ENCODE measurements around the gene KBTBD13. TPM values are rescaled to one million over a fixed set of nuclear protein-coding genes. Genes with fewer than 3 reads are reported as not detected.

The KBTBD13 gene
- total RNA-seq, 2 donors from 2014 or later, result 2.6 to 4.4 TPM

DNA sequence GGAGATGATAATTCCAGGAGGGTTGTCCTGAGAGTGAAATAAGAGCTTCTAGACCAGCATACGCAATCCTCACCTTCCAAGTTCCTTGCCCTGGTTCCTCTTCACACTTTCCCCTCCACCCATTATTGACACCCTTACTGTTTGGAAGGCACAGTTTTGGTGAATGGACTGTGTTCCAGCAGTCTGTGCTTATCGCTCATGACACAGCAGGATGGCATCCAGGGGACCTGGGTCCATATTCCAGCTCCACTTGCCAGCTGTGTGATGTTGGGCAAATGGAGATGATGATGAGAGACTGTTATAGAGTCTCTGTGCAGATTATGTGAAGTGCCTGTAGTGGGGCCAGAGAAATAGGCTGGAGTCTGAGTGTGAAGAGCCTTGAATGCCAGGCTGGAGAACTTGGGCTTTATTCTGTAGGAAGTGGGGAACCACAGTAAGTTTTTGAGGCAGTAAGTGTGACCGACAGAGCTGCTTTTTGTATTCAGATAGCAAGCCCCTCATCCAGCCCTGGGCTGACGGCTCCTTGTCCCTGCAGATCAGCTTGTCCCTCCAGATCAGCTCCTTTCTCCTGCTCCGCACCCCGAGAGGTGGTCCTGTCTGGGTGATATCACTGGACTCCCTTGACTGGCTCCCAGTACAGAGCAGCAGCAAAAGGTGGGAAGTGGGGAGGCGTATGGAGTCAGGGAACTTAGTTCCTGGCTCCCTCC, 8.1 kb downstream of the KBTBD13 start:
- no peaks in the 10 kb centered on the region for H3K9me3 ChIP-seq
- TF ChIP-seq, protein P1, sequence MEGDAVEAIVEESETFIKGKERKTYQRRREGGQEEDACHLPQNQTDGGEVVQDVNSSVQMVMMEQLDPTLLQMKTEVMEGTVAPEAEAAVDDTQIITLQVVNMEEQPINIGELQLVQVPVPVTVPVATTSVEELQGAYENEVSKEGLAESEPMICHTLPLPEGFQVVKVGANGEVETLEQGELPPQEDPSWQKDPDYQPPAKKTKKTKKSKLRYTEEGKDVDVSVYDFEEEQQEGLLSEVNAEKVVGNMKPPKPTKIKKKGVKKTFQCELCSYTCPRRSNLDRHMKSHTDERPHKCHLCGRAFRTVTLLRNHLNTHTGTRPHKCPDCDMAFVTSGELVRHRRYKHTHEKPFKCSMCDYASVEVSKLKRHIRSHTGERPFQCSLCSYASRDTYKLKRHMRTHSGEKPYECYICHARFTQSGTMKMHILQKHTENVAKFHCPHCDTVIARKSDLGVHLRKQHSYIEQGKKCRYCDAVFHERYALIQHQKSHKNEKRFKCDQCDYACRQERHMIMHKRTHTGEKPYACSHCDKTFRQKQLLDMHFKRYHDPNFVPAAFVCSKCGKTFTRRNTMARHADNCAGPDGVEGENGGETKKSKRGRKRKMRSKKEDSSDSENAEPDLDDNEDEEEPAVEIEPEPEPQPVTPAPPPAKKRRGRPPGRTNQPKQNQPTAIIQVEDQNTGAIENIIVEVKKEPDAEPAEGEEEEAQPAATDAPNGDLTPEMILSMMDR (IDR thresholded peaks at IDR 0.05), result no peak
- peak overlapping the region; percentile 80 to 98 for H3K27ac ChIP-seq
- DNase-seq (ENCODE audit: low spot score), result no peak
- no peaks in the 10 kb centered on the region for H3K27me3 ChIP-seq
- H3K36me3 ChIP-seq, result no peaks in the 10 kb centered on the region
- H3K4me3 ChIP-seq, result no peak overlapping the region
- peaks cover 0 to 85% of the 10 kb centered on the region in 2 donors for H3K4me1 ChIP-seq

DNA sequence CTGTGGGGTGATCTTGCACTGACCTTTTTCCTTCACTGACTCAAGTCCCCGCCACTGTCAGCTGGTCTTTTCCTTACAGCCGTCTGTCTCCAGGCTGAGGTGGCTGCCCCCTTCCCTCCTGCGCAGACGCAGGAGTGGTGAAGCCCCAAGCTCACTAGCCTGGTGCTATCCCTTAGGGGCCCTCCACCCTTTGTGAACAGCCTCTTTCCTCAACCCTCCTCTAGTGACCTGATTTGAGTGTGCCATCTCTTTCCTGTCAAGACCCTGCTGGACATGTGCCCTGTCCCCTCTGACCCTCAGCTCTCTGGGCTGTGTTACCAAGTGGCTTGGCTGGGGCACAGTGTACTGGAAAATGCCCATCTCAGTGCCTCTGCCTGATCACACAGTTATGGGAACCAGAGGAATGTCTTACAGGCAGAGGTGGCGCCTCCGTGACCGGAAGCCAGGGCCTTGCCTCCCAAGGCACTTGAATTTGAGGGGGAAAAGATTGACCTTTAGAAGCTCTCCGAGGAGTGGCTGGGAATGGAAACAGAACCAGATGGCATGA, 8.7 kb downstream of the KBTBD13 start:
- no peak for DNase-seq (ENCODE audit: low spot score)
- Histone ChIP-seq H3K4me1 (peaks cover 0 to 92% of the 10 kb centered on the region in 2 donors), H3K9me3 (no peaks in the 10 kb centered on the region), H3K27ac (peak overlapping the region; percentile 80 to 98), H3K4me3 (no peak overlapping the region), H3K27me3 (no peaks in the 10 kb centered on the region), H3K36me3 (no peaks in the 10 kb centered on the region)
- TF ChIP-seq, protein P1 (IDR thresholded peaks at IDR 0.05), result no peak

DNA sequence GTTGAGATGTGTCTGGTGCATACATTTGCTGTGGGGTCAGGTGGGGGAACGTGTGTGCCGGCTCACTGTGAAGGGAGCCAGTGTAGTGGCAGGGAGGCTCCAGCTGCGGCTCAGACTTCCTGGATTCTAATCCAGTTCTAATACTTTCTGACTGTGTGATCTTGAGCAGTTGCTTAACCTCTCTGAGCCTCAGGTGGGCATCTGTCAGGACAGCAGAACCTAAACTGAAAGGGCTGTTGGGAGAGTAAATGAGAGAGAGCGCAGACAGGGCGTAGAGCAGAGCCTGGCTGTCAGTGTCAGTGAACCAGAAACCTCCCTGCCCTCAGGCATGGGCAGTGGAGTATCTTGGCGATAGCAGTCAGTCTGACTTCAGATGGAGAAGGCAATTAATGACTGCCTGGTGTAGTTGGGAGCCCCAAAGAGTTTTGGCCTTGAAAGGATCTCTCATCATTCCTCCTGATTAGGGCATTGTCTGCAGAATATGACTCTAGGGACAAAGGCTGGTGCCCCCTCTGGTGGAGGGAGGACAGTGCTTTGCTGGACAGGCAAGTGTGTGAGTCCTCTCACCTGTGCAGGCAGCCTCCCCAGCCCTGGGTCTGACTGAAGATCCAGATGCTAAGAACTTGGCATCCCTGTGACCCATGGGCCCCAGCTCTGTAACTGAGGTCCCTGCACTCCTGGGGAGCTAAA, 9.6 kb downstream of the KBTBD13 start:
- H3K4me3 ChIP-seq, result no peak overlapping the region
- TF ChIP-seq, protein P1 (IDR thresholded peaks at IDR 0.05), result peak in 1 of 2 donors; percentile 58
- H3K36me3 ChIP-seq, result no peaks in the 10 kb centered on the region
- no peak for DNase-seq (ENCODE audit: low spot score)
- H3K4me1 ChIP-seq, result peaks cover 0 to 90% of the 10 kb centered on the region in 2 donors
- peak overlapping the region; percentile 80 to 98 for H3K27ac ChIP-seq
- H3K27me3 ChIP-seq, result no peaks in the 10 kb centered on the region
- no peaks in the 10 kb centered on the region for H3K9me3 ChIP-seq

DNA sequence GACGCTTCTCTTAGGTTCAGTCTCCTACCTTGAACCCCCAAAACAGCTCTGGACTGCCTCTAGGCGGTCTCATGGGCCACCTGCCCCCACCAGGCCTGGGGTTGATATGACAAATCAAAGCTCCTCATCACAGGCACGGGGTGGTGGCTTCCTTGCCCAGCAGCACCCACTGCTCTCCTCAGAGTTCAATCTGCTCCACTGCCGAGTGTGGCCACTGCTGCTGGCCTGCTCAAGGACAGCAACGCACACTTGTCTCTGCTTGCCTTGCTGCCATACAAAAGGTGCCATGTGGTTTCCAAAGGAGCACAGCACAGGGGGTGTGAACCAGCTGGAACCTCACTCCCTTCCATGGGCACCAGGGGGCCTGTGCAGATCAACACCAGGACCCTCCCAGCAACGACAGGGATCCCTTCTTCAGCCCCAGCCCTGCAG, 10.2 kb downstream of the KBTBD13 start:
- TF ChIP-seq, protein P1 (IDR thresholded peaks at IDR 0.05), result no peak
- peak overlapping the region; percentile 80 to 98 for H3K27ac ChIP-seq
- peaks cover 0 to 84% of the 10 kb centered on the region in 2 donors for H3K4me1 ChIP-seq
- DNase-seq (ENCODE audit: low spot score), result no peak
- H3K27me3 ChIP-seq, result no peaks in the 10 kb centered on the region
- H3K36me3 ChIP-seq, result no peaks in the 10 kb centered on the region
- H3K9me3 ChIP-seq, result no peaks in the 10 kb centered on the region
- H3K4me3 ChIP-seq, result no peak overlapping the region

DNA sequence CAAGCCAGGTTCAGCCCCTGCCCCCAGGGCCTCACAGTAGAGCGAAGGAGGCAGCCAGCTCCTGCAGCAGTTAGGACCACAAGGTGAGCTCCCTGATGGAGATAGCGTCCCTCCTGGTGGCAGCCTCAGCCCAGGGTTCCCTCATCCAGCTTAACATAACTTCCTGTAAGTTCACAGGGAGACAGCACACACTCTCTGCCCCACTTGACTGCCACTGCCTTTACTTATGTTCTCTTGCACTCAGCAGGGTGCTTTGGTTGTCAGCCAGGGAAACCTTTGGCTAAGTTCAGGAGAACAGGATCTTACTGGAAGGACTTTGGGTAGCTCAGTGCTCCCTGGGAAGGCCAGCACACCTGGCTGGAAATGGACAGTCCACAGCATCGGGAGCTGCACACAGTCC, 10.9 kb downstream of the KBTBD13 start:
- H3K4me1 ChIP-seq, result peaks cover 0 to 79% of the 10 kb centered on the region in 2 donors
- DNase-seq (ENCODE audit: low spot score), result no peak
- peak overlapping the region; percentile 80 to 98 for H3K27ac ChIP-seq
- TF ChIP-seq, protein P1 (IDR thresholded peaks at IDR 0.05), result no peak
- no peaks in the 10 kb centered on the region for H3K36me3 ChIP-seq
- no peaks in the 10 kb centered on the region for H3K27me3 ChIP-seq
- no peak overlapping the region for H3K4me3 ChIP-seq
- H3K9me3 ChIP-seq, result no peaks in the 10 kb centered on the region

All from right atrium auricular region (tissue), 2 donors.